K562 (cell line): Measurements from ENCODE around the gene MAGI1. TPM values are rescaled to one million over a fixed set of nuclear protein-coding genes. Genes with fewer than 3 reads are reported as not detected.

ENCODE experiments used
- ATAC-seq: fragments of 200-7000 bp; cut with Tn5 transposase; 3 replicates; pipeline ENCODE4 v1.9.1; 2020; ENCODE audit warnings: moderate library complexity
- BruUV-seq: library from RNA; stranded (reverse); fragments of 400-500 nt; replicated peaks from 2 replicates; lab custom pipeline; 2021; lab: Mats Ljungman, UMichigan
- CTCF ChIA-PET: fragments of 300-600 bp; formaldehyde crosslinking; extraction: SDS; loops from one replicate; lab custom pipeline; 2021; ENCODE audit warnings: low intra/inter-chr PET ratio; lab: Yijun Ruan, JAX
- POLR2A ChIA-PET: fragments of 300-600, 350-650 bp; sonication (Branson Sonifier 250); formaldehyde crosslinking; extraction: SDS; loops from one replicate; lab custom pipeline; 2021; ENCODE audit warnings: antibody characterized with exemption, inconsistent platforms; lab: Yijun Ruan, JAX
- DNase-seq, 4 experiments: peaks; one replicate each; pipeline versions ENCODE4 v3.0.0 to v3.0.0-alpha.2; 2011 to 2018; ENCODE audit warnings: low spot score in 3 of 4, mixed read lengths in 3 of 4; ENCODE audit errors: extremely low read depth in 1 of 4
- FAIRE-seq: peaks from 2 replicates; lab custom pipeline; 2011; peaks lifted over from hg19 to GRCh38; lab: Jason Lieb, UNC
- H2AFZ ChIP-seq: 2 replicates; pipeline ENCODE4 v1.6.0; 2011; ENCODE audit warnings: low read depth, low read length, control low read depth, inconsistent platforms
- H3K27ac ChIP-seq: fragments of 200-600 bp; 3 replicates; pipeline ENCODE4 v1.8.0; 2011; ENCODE audit warnings: low read depth, mild to moderate bottlenecking, control low read depth, inconsistent platforms, low read length, moderate library complexity, mixed read lengths; ENCODE audit errors: extremely low read depth
- H3K27me3 ChIP-seq, 2 experiments: fragments of 300-600 bp in 1 of 2; 2 replicates in 1 of 2; 3 replicates in 1 of 2; pipeline versions ENCODE4 v1.6.0 to v1.8.0; 2011; ENCODE audit warnings: inconsistent platforms in 2 of 2, low read length in 2 of 2, mild to moderate bottlenecking in 1 of 2, mixed read lengths in 1 of 2, moderate library complexity in 1 of 2; ENCODE audit not compliant: control insufficient read depth in 2 of 2, insufficient read depth in 2 of 2
- H3K36me3 ChIP-seq: fragments of 300-600 bp; 3 replicates; pipeline ENCODE4 v1.8.0; 2011; ENCODE audit warnings: mild to moderate bottlenecking, low read length, inconsistent platforms; ENCODE audit not compliant: control insufficient read depth, insufficient read depth
- H3K4me1 ChIP-seq, 2 experiments: fragments of 200-600 bp in 1 of 2; replicated peaks in 1 of 2; 2 replicates in 1 of 2; 3 replicates in 1 of 2; pipeline versions ENCODE4 v1.5.1 to v1.8.0; 2011; ENCODE audit warnings: inconsistent platforms in 2 of 2, low read length in 2 of 2, mild to moderate bottlenecking in 1 of 2, mixed read lengths in 1 of 2, moderate library complexity in 1 of 2; ENCODE audit not compliant: control insufficient read depth in 2 of 2, insufficient read depth in 2 of 2
- H3K4me2 ChIP-seq: 2 replicates; pipeline ENCODE4 v1.6.1; 2011; ENCODE audit warnings: low read length, control low read depth, inconsistent platforms, mixed read lengths; ENCODE audit not compliant: insufficient read depth
- H3K4me3 ChIP-seq: fragments of 200-600 bp; sonication (generic), shearing (Covaris generic); 2 replicates; pipeline ENCODE4 v1.5.1; 2016; ENCODE audit warnings: control low read depth, inconsistent platforms
- H3K79me2 ChIP-seq: fragments of 200-600 bp; 3 replicates; pipeline ENCODE4 v1.8.0; 2011; ENCODE audit warnings: low read length, inconsistent platforms; ENCODE audit not compliant: control insufficient read depth, insufficient read depth
- H3K9ac ChIP-seq, 2 experiments: 2 replicates each; pipeline versions ENCODE4 v1.6.0 to v1.6.1; 2011; ENCODE audit warnings: low read depth in 2 of 2, low read length in 2 of 2, control low read depth in 1 of 2, inconsistent platforms in 1 of 2, mild to moderate bottlenecking in 1 of 2, mixed read lengths in 1 of 2; ENCODE audit not compliant: insufficient read depth in 1 of 2
- H3K9me1 ChIP-seq: one replicate; pipeline ENCODE4 v1.6.0; 2011; ENCODE audit warnings: inconsistent platforms, mild to moderate bottlenecking, low read length, moderate library complexity; ENCODE audit not compliant: control insufficient read depth, insufficient read depth
- H3K9me3 ChIP-seq: replicated peaks from 2 replicates; pipeline ENCODE4 v1.5.1; 2011; ENCODE audit warnings: low read depth, low read length, inconsistent platforms; ENCODE audit not compliant: control insufficient read depth, insufficient read depth
- H4K20me1 ChIP-seq: replicated peaks from 2 replicates; pipeline ENCODE4 v1.6.1; 2011; ENCODE audit warnings: low read length, inconsistent platforms, mixed read lengths; ENCODE audit not compliant: control insufficient read depth, insufficient read depth
- CEBPB ChIP-seq: fragments of 450-650 bp; IDR thresholded peaks from 2 replicates; pipeline ENCODE4 v1.6.1; 2016; ENCODE audit warnings: missing genetic modification characterization, missing compliant biosample characterization
- EGR1 ChIP-seq: fragments of 450-650 bp; conservative IDR thresholded peaks from 2 replicates; pipeline ENCODE4 v1.6.1; 2017; ENCODE audit warnings: mild to moderate bottlenecking
- FIP1L1 ChIP-seq: fragments of 200-400 bp; formaldehyde crosslinking; IDR thresholded peaks from 2 replicates; pipeline ENCODE4 v1.6.1; 2018; ENCODE audit warnings: mild to moderate bottlenecking, low read depth, low read length; ENCODE audit not compliant: poor library complexity, severe bottlenecking
- GTF2F1 ChIP-seq: IDR thresholded peaks from 2 replicates; pipeline ENCODE4 v1.6.1; 2011; ENCODE audit warnings: low read depth, low read length, improper control_type of control experiment
- HNRNPUL1 ChIP-seq: fragments of 200-400 bp; formaldehyde crosslinking; IDR thresholded peaks from 2 replicates; pipeline ENCODE4 v1.6.1; 2017; ENCODE audit warnings: low read length
- KLF13 ChIP-seq: fragments of 450-650 bp; IDR thresholded peaks from 2 replicates; pipeline ENCODE4 v1.6.1; 2016; ENCODE audit warnings: missing genetic modification characterization, low read depth, mild to moderate bottlenecking, missing compliant biosample characterization, moderate library complexity, borderline replicate concordance
- KLF6 ChIP-seq: fragments of 250-450 bp; sonication (Bioruptor Pico); IDR thresholded peaks from 2 replicates; pipeline ENCODE4 v1.4.0; 2020; ENCODE audit warnings: mild to moderate bottlenecking, moderate library complexity, borderline replicate concordance
- MAZ ChIP-seq, 2 experiments: fragments of 450-650 bp in 1 of 2; sonication (generic) in 1 of 2; formaldehyde crosslinking; IDR thresholded peaks in 1 of 2; conservative IDR thresholded peaks in 1 of 2; 2 replicates each; pipeline versions ENCODE4 v1.4.0 to v1.5.0; 2020; ENCODE audit warnings: mild to moderate bottlenecking in 1 of 2, missing genetic modification reagents in 1 of 2
- MCM5 ChIP-seq: fragments of 450-650 bp; IDR thresholded peaks from 2 replicates; pipeline ENCODE4 v1.6.1; 2016; ENCODE audit warnings: low read depth
- MITF ChIP-seq: IDR thresholded peaks from 2 replicates; pipeline ENCODE4 v1.6.1; 2014; ENCODE audit warnings: antibody characterized with exemption
- RCOR1 ChIP-seq, 2 experiments: IDR thresholded peaks; 2 replicates each; pipeline ENCODE4 v1.6.1; 2012; ENCODE audit warnings: low read depth in 2 of 2, low read length in 2 of 2, borderline replicate concordance in 1 of 2, improper control_type of control experiment in 1 of 2
- SUPT5H ChIP-seq: fragments of 450-650 bp; IDR thresholded peaks from 2 replicates; pipeline ENCODE4 v1.6.1; 2016
- ZBTB7A ChIP-seq: IDR thresholded peaks from 2 replicates; pipeline ENCODE4 v1.6.1; 2011; ENCODE audit warnings: low read depth, mild to moderate bottlenecking, low read length, moderate library complexity, borderline replicate concordance; ENCODE audit not compliant: control insufficient read depth
- ZNF280A ChIP-seq: fragments of 450-650 bp; IDR thresholded peaks from 2 replicates; pipeline ENCODE4 v1.6.1; 2018; ENCODE audit warnings: mild to moderate bottlenecking, low read depth; ENCODE audit not compliant: partially characterized antibody
- WGBS: fragments of 100-300 bp; shearing (Covaris generic); methylation state at CpG from one replicate; pipeline ENCODE4 v1.1.6; 2016; ENCODE audit warnings: low coverage, mixed read lengths; ENCODE audit not compliant: insufficient coverage; ENCODE audit errors: missing lambda C conversion rate; 5-methylcytosine and 5-hydroxymethylcytosine counted together
- in situ Hi-C: fragments of 300-500 bp; cut with MboI; formaldehyde crosslinking; loops from 4 replicates; pipeline ENCODE4 v1.15.0; 2018; ENCODE audit warnings: inconsistent platforms, mixed read lengths
- intact Hi-C: fragments of 100-400 bp; cut with micrococcal nuclease; formaldehyde crosslinking; loops from 2 replicates; pipeline ENCODE4 v1.14.2; 2022
- polyA plus RNA-seq, 8 experiments: library from polyadenylated mRNA; depleted of rRNA in 4 of 8; stranded (reverse) in 5 of 8; unstranded in 3 of 8; fragments of >200 nt; fragmentation: Nextera tagmentation in 2 of 8; fragmentation: Illumina TruSeq in 1 of 8; extraction: Ambion mirVana in 2 of 8; extraction: Trizol in 1 of 8; gene quantifications; 2 replicates each; pipeline versions ENCODE4 v1.2.1 to v1.2.3, GENCODE V29; 2011 to 2014; ENCODE audit warnings: inconsistent platforms in 1 of 8, missing spikeins in 1 of 8
- total RNA-seq, 7 experiments: library from RNA; depleted of rRNA in 6 of 7; stranded (reverse); fragments of >200 nt in 6 of 7; fragmentation: Illumina TruSeq in 2 of 7; extraction: Trizol in 2 of 7; gene quantifications; 2 replicates each; pipeline versions ENCODE4 v1.2.1 to v1.2.3, GENCODE V29; 2011 to 2021; ENCODE audit warnings: low replicate concordance in 1 of 7

MAGI1 gene
- total and polyA plus RNA-seq, 9 of the 15 experiments (the other 6 are each of a cell fraction or from before 2014, with no cell fraction given) = 7.8 to 59.4 (median 43.2) TPM

DNA sequence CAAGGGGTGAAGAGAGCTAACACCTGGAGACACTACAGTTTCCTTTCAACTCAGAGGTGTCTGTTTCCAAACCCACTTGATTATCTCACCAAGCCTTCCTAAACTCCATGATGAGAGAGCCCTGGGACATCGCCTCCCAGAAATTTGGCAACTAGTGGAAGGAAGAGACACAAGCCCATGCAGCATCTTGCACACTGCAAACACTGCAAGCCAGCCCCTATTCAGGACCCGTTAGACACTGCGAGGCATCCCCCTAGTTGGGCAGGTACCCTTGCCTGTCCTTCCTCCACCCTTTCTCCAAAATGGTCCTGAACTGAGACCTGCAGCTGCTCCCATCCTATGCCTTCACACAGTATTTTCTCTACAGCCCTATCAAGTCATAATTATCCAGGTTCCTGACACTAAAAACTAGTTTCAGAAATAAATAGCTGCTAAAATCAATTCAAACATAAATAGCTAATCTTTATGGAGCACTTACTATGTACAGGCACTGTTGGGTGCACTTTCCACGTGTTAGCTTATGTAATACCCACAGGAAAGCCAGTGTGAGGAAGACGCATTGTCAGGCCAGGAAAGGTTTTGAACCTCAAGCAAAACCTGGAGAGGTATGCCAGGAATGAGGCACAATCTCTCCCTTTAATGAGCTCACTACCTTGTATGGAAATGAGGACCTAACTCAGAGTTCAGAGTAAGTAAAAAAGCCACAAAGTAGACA lies 2.8 kb downstream of the MAGI1 start:
- H4K20me1 ChIP-seq = no peaks in the 10 kb centered on the region
- H3K4me2 ChIP-seq = no peak overlapping the region
- in situ Hi-C loops = no loop called here
- H3K79me2 ChIP-seq = no peaks in the 10 kb centered on the region
- no peaks in the 10 kb centered on the region for H3K36me3 ChIP-seq
- H2AFZ ChIP-seq = no peak overlapping the region
- ATAC-seq (no peak), DNase-seq (no peak), FAIRE-seq (no peak)
- intact Hi-C loops = no loop called here
- no peak overlapping the region for H3K4me3 ChIP-seq
- H3K27ac ChIP-seq = no peak overlapping the region
- no peaks in the 10 kb centered on the region for H3K9me1 ChIP-seq
- peaks cover 0 to 25% of the 10 kb centered on the region in 2 experiments; a peak in 2 of 5 replicates for H3K4me1 ChIP-seq
- ChIA-PET CTCF (no interaction called here), POLR2A (no interaction called here)
- WGBS = 5% methylated on average over 5 of the region's 5 CpGs
- no peak overlapping the region for H3K9ac ChIP-seq
- TF ChIP-seq ZNF280A (no peak), CEBPB (no peak), MAZ (CRISPR knock-in tag; conservative IDR thresholded peaks at IDR 0.05 in 1 of 2, IDR thresholded peaks at IDR 0.05 in 1 of 2) (no peak), MITF (no peak), KLF6 (no peak), RCOR1 (IDR thresholded peaks at IDR 0.05; ENCODE audit: borderline replicate concordance in 1 of 2, low read depth in 2 of 2, low read length in 2 of 2) (no peak), ZBTB7A (no peak), KLF13 (tag) (no peak), MCM5 (no peak), HNRNPUL1 (no peak), FIP1L1 (no peak), SUPT5H (no peak), GTF2F1 (no peak), EGR1 (no peak)
- TF ChIP-seq, all 486 proteins: peak for 0
- BruUV-seq = no TSS peak
- Histone ChIP-seq H3K27me3 (peaks cover 2 to 33% of the 10 kb centered on the region in 2 experiments; a peak in 3 of 5 replicates), H3K9me3 (no peaks in the 10 kb centered on the region)
